HG02763 (cell line): ENCODE measurements around the gene SELENOW.
"Not testable (repeated sequence)": the region's sequence is repeated elsewhere in the genome, so short reads cannot be mapped to it uniquely, and the experiment has no call there.

Source experiments
- ATAC-seq: cut with Tn5 transposase; IDR thresholded peaks from one replicate; pipeline ENCODE4 v1.9.1; 2021; ENCODE audit warnings: mild to moderate bottlenecking, moderate library complexity; ENCODE audit not compliant: unreplicated experiment

Gene SELENOW

GRCh38 chr19:47780215-47780551 is 1.7 kb downstream of the SELENOW start:
- ATAC-seq: no peak

DNA sequence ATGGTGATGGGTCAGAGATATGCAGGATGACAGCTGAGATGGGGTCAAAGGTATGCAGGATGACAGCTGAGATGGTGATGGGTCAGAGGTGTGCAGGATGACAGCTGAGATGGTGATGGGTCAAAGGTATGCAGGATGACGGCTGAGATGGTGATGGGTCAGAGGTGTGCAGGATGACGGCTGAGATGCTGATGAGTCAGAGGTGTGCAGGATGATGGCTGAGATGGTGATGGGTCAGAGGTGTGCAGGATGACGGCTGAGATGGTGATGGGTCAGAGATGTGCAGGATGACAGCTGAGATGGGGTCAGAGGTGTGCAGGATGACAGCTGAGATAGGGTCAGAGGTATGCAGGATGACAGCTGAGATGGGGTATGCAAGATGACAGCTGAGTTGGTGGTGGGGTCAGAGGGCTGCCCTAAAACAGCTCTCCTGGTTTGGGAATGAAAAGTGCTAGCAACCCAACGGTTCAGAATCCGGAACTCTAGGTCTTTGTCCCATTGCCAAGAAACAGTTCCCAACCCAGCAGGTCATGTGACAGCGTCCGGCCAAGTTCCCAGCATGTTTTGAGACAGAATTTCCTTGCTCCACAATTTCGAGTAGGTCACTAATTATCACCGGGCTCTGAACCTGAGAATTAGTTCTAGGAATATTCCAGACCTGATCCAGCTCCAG is 3.2 kb downstream of the SELENOW start:
- ATAC-seq: no peak

- ATAC-seq: no peak
These were observed 8.1 kb downstream of the SELENOW start for GRCh38 chr19:47786566-47786965.

DNA sequence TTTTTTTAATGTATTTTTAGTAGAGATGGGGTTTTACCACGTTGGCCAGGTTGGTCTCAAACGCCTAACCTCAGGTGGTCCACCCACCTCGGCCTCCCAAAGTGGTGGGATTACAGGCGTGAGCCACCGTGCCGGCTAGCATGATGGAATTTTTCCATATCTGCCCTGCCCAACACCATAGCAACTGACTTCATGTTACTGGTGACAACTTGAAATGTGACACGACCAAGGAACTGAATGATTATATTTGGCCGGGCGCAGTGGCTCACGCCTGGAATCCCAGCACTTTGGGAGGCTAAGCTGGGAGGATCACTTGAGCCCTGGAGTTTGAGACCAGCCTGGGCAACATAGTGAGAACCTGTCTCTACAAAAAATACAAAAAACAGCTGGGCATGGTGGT is 8.8 kb downstream of the SELENOW start:
- not testable (repeated sequence) for ATAC-seq

GRCh38 chr19:47789811-47790210 is 11.3 kb downstream of the SELENOW start:
- not testable (repeated sequence) for ATAC-seq

DNA sequence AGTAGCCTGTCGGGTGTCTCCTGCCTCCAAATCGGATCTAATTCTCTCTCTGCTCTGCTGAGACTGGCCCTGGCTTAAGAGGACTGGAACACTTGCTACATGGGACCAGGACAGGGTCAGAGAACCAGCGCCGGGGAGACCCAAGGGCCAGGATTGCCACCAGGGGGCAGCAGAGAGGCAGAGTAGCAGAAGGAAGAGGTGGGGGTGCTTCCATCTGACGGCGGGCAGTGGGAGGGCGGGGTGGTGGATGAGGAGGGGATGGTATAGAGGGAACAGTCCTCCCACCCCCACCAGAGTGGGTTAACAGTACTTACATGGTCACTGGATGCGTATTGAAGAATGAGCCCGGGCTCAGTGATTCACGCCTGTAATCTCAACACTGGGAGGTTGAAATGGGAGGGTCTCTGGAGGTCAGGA is 11.9 kb downstream of the SELENOW start:
- ATAC-seq: no peak

DNA sequence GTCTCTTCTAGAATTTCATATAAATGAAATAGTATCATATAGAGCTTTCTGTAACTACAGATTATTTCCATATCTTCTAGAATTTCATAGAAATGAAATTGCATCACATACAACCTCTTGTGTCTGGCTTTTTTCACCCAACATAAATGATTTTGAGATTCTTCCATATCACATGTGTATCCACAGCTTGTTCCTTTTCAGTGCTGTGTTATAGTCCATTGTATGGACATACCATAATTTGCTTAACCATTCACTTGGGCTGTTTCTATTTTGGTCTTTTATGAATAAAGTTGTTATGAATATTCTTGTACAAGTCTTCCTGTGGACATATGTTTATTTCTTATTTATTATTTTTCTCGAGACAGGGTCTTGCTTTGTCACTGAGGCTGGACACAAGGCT is 14.1 kb downstream of the SELENOW start:
- ATAC-seq: no peak

GRCh38 chr19:47794526-47794925 is 16.0 kb downstream of the SELENOW start:
- no peak for ATAC-seq

DNA sequence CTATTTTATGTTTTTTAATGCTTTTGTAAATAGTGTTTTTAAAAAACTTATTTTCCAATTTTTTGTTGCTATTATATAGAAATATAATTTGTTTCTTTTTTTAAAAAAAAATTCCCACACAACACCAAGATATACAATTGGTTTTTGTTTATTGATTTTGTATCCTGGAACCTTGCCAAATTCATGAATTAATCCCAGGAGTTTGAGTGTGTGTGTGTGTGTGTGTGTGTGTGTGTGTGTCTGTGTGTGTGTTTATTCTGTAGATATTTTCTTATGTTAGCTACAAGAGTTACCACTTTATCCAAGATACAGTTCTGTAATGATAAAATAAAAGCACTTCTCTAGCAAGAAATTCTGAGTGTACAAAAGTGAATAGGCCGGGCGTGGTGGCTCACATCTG is 18.3 kb downstream of the SELENOW start:
- ATAC-seq: no peak

GRCh38 chr19:47797996-47798903 is 19.7 kb downstream of the SELENOW start:
- no peak for ATAC-seq

DNA sequence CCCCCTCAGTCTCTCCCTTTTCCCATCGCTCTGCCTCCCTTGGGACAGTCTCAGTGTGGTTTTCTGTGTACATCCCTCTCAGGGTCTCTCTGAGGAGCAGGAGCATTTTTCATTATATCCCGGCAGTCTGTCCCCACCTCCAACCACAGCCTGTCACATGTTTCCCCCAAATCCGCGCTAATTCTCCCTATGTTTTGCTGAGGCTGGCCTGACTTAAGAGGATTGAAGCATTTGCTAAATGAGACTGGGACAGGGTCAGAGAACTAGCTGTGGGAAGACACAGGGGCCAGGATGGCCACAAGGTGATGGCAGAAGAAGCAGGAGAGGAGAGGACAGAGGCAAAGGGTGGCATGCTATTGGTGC is 20.4 kb downstream of the SELENOW start:
- no peak for ATAC-seq

- ATAC-seq: no peak
These were observed 22.8 kb downstream of the SELENOW start for GRCh38 chr19:47801270-47801669.

DNA sequence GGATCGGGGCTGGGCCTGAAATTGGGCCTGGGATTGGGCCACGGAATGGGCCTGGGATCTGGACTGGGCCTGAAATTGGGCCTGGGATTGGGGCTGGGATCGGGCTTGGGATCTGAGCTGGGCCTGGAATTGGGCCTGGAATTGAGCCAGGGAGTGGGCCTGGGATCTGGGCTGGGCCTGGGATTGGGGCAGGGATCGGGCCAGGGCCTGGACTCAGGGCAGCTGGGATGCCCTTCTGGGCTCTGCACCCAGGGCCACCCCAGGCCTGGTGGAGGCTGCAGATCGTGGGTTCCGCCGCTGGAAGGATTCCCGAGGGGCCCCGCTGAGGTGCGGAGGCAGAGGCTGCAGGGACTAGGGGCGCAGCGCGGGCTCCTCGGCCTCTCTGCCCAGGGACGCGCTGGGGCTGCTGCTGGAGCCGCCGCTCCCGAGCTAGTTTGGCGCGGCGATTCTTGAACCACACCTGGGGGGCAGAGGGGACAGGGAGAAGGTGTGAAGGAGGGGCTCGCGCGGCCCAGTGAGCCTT is 24.1 kb downstream of the SELENOW start:
- ATAC-seq: no peak

DNA sequence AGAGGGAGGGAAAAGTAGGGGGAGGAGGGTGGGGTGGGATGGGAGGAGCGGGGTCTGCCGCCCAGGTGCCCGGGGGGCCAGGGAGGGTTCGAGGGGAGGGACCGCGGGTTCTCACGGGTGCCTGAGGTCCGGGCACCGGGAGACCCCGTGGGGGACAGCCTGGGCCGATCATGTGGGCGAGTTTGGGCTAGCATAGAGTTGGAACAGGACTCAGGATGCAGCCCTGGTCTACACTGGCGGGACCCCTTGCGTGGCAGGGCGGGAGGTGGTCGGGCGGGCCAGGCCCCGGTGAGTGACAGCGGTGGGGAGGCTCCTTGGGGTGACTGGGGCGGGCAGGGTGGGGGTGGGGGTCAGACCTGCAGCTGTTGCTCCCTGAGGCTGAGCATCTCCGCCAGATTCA is 24.6 kb downstream of the SELENOW start:
- not testable (repeated sequence) for ATAC-seq

- ATAC-seq: not testable (repeated sequence)
These were observed 25.2 kb downstream of the SELENOW start for GRCh38 chr19:47803671-47804070.

- ATAC-seq: not testable (repeated sequence)
These were observed 25.9 kb downstream of the SELENOW start, which contains the start of gene TPRX1 for GRCh38 chr19:47804451-47804850. Gene TPRX1 (minus strand): TSS chr19:47804551. CDS start chr19:47804539, 12 bp downstream.

DNA sequence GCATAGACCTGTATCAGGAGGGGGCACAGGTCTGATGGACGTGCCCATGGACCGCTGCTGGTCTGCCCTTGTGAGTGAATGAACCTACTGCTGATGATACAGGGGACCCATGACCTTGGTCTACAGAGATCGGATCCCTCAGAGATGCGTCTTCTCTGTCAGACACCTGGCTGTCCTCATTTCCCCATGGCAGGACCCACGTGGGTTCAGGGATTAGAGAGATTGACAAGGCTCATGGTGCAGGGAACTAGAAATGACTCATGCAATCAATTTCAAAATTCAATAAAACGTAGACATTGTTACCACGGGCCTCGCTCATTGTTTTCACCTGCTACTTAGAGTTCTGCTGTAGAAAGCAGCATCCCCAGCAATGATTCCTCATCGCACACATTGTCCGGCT is 26.8 kb downstream of the SELENOW start:
- no peak for ATAC-seq

DNA sequence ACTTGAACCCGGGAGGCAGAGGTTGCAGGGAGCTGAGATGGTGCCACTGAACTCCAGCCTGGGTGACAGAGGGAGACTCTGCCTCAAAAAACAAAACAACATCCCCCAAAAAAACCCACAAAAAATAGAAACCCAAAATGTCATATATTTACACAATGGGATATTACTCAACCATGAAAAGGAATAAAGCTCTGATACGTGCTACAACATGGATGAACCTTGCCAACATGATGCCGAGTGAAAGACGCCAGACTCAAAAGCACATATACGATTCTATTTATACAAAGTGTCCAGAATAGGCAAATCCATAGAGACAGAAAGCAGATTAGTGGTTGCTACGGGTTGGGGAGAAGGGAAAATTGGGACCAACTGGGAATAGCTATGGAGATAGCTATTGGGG is 27.9 kb downstream of the SELENOW start:
- no peak for ATAC-seq

DNA sequence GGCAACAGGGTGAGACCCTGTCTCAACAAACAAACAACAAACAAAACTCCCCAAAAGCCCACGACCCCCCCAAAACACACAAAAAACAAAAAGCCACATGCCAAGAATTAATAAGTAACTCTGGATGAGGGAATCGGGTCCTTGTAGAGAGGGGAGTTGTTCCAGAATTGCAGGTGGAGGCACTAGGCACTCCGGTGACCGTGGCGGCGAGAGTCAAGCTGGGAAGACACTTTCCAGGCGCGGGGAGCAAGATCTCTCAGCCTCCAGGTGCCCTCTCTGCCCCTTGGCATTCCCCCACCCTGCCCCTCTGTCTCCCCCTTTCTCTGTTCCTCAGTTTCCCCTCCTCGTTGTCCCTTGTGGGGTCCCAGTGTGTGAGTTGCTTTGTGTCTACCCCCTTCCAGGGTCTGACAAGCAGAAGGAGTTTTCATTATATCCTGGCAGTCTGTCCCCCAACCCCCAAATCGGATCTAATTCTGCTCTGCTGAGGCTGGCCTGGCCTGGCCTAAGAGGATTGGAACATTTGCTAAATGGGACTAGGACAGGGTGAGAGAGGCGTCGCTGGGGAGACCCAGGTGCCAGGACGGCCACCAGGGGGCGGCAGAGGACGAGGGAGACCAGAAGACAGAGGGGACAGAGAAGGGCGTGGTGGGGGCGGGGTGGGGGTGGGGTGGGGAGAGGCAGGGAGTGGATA is 34.9 kb downstream of the SELENOW start:
- ATAC-seq: no peak

DNA sequence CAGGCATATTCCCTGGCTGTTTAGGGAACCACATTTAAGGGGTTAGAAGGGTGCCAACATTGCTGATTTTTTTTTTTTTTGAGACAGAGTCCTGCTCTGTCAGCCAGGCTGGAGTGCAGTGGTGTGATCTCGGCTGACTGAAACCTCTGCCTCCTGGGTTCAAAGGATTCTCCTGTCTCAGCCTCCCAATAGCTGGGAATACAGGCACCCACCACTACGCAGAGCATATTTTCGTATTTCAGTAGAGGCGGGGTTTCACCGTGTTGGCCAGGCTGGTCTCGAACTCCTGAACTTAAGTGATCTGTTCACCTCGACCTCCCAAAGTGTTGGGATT is 35.5 kb downstream of the SELENOW start:
- no peak for ATAC-seq

DNA sequence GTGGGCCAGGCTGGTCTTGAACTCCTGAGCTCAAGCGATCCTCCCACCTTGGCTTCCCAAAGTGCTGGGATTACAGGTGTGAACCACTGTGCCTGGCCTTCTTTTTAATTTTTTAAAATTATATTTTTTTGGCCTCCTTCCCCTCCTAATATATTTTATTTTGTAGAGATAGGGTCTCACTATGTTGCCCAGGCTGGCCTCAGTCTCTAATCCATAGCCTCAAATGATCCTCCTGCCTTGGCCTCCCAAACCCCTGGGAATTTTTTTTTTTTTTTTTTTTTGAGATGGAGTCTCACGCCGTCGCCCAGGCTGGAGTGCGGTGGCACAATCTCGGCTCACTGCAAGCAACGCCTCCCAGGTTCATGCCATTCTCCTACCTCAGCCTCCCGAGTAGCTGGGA is 37.8 kb downstream of the SELENOW start:
- not testable (repeated sequence) for ATAC-seq

GRCh38 chr19:47818221-47818620 is 39.7 kb downstream of the SELENOW start:
- not testable (repeated sequence) for ATAC-seq
